ENCODE data around the gene METTL14.

- TF ChIP-seq GATA2 (IDR thresholded peaks at IDR 0.05; ENCODE audit: low read depth, low read length), result no peak
- no peak for TF ChIP-seq GATA3 (IDR thresholded peaks at IDR 0.05; ENCODE audit: low read depth, low read length)
Observed at GRCh38 chr4:118714682-118715081, 29.5 kb downstream of the METTL14 start.
